ENCODE measurements around the gene ATP8A2. TPM values are rescaled to one million over a fixed set of nuclear protein-coding genes. Genes with fewer than 3 reads are reported as not detected.

Gene ATP8A2
- total and polyA plus RNA-seq, 9 of the 15 experiments (the other 6 are each of a cell fraction or from before 2014, with no cell fraction given), result under 0.01 to 0.33 (median 0.06) TPM; not detected in 4

DNA sequence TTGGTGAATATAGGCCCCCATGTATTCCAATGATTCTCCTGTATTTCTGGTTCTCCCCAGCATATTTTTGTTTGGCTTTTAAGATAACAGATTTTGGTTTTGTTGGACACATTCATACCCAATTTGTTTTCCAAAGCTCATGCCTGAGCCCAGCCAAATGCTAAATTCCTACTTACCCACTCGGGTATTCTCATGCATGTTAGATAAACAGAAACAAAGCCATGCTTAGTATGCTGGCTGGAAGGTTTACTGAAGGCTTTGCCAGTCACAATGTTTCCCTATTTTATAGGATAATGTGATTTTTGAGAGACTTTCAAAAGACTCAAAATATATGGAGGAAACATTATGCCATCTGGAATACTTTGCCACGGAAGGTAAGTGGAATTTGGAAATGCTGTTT lies 206.8 kb downstream of the ATP8A2 start (continued):
- TF ChIP-seq, protein P1, sequence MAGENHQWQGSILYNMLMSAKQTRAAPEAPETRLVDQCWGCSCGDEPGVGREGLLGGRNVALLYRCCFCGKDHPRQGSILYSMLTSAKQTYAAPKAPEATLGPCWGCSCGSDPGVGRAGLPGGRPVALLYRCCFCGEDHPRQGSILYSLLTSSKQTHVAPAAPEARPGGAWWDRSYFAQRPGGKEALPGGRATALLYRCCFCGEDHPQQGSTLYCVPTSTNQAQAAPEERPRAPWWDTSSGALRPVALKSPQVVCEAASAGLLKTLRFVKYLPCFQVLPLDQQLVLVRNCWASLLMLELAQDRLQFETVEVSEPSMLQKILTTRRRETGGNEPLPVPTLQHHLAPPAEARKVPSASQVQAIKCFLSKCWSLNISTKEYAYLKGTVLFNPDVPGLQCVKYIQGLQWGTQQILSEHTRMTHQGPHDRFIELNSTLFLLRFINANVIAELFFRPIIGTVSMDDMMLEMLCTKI (IDR thresholded peaks at IDR 0.05; ENCODE audit: partially characterized antibody), result no peak
- no peak for TF ChIP-seq GTF2A2 (tag; IDR thresholded peaks at IDR 0.05)
- TF ChIP-seq TRIM24 (IDR thresholded peaks at IDR 0.05), result no peak
- TF ChIP-seq SIN3A (IDR thresholded peaks at IDR 0.05; ENCODE audit: borderline replicate concordance in 2 of 2, control insufficient read depth in 1 of 2, low read depth in 2 of 2, low read length in 2 of 2), result no peak
- TF ChIP-seq PURB (CRISPR knock-in tag; IDR thresholded peaks at IDR 0.05; ENCODE audit: low read depth), result no peak
- no peak for TF ChIP-seq HCFC1 (IDR thresholded peaks at IDR 0.05; ENCODE audit: low read depth, low read length)

DNA sequence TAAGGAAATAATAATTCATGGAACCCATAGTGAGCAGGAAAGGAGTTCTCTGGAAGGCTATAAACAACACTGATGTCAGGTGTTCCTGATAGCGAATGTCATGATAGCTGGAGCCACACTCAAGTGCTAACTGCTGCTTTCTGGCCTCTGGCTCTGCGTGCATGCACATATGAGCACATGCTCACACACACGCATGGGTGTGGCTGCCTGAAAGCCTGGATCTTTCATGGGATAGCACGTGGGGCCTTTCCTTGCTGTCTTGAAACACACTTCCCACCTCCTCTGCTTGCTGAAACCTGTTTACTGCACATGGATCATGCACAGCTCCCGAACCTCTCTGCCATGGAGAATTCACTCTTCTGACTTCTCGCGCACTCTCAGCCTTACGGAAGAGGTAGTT lies 207.4 kb downstream of the ATP8A2 start:
- Histone ChIP-seq H3K27me3 (ENCODE audit: control insufficient read depth in 2 of 2, insufficient read depth in 2 of 2, low read length in 2 of 2) (peaks cover 0 to 12% of the 10 kb centered on the region in 2 experiments; a peak in 2 of 5 replicates), H2AFZ (ENCODE audit: low read depth, low read length) (no peak overlapping the region), H3K9me1 (ENCODE audit: control insufficient read depth, insufficient read depth, low read length) (no peaks in the 10 kb centered on the region), H3K27ac (ENCODE audit: extremely low read depth, low read depth, low read length) (no peak overlapping the region), H3K4me1 (replicated peaks in 1 of 2; ENCODE audit: control insufficient read depth in 2 of 2, insufficient read depth in 2 of 2, low read length in 2 of 2) (no peaks in the 10 kb centered on the region), H3K36me3 (ENCODE audit: control insufficient read depth, insufficient read depth, low read length) (no peaks in the 10 kb centered on the region), H3K9me3 (replicated peaks; ENCODE audit: control insufficient read depth, insufficient read depth, low read depth, low read length) (no peaks in the 10 kb centered on the region), H4K20me1 (replicated peaks; ENCODE audit: control insufficient read depth, insufficient read depth, low read length) (no peaks in the 10 kb centered on the region), H3K4me3 (no peak overlapping the region), H3K79me2 (ENCODE audit: control insufficient read depth, insufficient read depth, low read length) (no peaks in the 10 kb centered on the region), H3K4me2 (ENCODE audit: insufficient read depth, low read length) (no peak overlapping the region), H3K9ac (ENCODE audit: insufficient read depth in 1 of 2, low read depth in 2 of 2, low read length in 2 of 2) (no peak overlapping the region)
- DNase-seq (ENCODE audit: extremely low read depth in 1 of 4, low spot score in 3 of 4), result no peak
- no peak for ATAC-seq
- TF ChIP-seq ZNF717 (CRISPR knock-in tag; IDR thresholded peaks at IDR 0.05) (no peak), NFE2 (IDR thresholded peaks at IDR 0.05; ENCODE audit: low read depth) (no peak), ZNF589 (CRISPR knock-in tag; IDR thresholded peaks at IDR 0.05; ENCODE audit: low read depth) (no peak), ZBTB1 (CRISPR knock-in tag; IDR thresholded peaks at IDR 0.05; ENCODE audit: borderline replicate concordance, low read depth) (no peak), GATAD2A (IDR thresholded peaks at IDR 0.05) (no peak), HMG20A (CRISPR knock-in tag; conservative IDR thresholded peaks at IDR 0.05) (no peak), ZNF23 (CRISPR knock-in tag; IDR thresholded peaks at IDR 0.05) (no peak), HNRNPLL (IDR thresholded peaks at IDR 0.05; ENCODE audit: low read depth, low read length, poor library complexity, severe bottlenecking) (no peak), FOSL1 (tag; conservative IDR thresholded peaks at IDR 0.05) (no peak)
- intact Hi-C loops (cut with micrococcal nuclease) (loop anchor here (5.0 to 10.0 kb wide), 2 partner anchors 493 to 574 kb away; no protein-coding TSS in a partner anchor), in situ Hi-C loops (cut with MboI) (loop anchor here (10.0 kb wide), 1 partner anchor 486 kb away; no protein-coding TSS in a partner anchor)
- ChIA-PET POLR2A (no interaction called here), CTCF (ENCODE audit: low intra/inter-chr PET ratio) (no interaction called here)
- WGBS (ENCODE audit: insufficient coverage, low coverage, missing lambda C conversion rate), result under 1% methylated on average over 8 of the region's 8 CpGs
- FAIRE-seq, result no peak
- no TSS peak for BruUV-seq (replicated peaks)

Measured in K562 (cell line).